Measurements from ENCODE around the gene TANC1.
A peak's percentile ranks its signal among the peaks of the same experiment; 100 is the strongest.

The TANC1 gene

DNA sequence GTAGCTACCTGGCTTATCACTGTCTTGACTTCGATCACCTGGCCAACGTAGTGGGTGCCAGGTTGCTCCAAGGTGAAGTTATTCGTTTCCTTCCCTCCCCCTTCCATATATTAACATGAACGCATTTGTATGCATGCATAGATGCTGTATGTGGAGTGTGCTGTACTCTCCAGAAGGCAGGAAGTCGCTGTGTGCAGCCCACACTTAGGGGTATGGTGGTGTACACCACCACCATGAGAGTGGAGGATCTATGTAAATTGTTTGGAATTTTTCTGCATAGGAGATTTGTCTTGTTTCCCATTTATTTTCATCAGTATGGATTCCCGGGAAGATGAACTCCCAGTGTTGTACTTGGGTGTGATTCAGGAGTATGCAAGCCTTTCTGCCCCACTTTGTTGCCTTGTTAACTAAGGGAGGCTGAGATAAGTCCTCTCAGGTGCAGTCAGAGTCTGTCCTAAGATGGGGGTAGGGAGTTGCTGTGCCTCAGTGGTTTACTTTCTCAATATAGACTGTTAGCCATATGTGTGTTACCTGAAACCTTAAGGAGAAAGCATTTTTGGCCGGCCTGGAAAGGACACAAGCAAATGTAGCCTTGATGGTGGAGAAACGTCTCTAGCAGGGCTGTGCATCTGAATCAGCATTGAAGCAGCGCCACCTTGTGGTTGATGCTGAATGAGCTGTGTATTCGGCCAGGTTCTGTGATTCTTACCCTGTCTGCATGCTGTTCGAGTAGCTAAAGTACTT, 149.8 kb downstream of the TANC1 start:
- peak; percentile 74 for DNase-seq (ENCODE audit: low spot score)

GRCh38 chr2:159118859-159119500, 150.5 kb downstream of the TANC1 start:
- no peak for DNase-seq (ENCODE audit: low spot score)

DNA sequence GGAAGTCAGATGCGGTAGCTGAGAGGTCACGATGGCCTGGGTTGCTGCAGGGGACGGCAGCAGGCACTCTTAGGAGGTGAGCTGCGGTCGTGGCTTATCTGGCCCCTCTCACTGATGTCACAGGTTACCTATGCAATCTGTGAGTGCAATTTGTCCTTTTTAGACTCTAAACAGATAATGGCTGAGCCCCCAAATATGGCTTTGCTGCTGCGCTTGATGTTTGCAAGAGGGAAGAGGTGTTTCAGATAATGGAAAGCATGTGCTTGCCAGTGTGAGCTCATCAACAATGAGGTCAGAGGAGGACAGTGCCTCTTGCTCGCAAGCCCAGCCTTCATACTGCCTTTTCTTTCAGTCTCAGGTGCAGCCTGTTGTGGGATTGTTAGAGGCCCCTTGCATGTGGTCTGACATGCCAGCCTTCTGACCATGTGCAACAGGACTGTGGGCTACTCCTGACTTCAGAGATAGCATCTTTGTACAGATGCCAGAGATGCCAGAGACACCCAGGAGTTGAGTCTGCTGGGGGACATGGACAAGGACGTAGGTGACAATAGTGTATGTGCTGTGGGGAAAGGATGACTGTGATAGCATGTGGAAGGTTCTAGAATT, 151.3 kb downstream of the TANC1 start:
- DNase-seq (ENCODE audit: low spot score): no peak

DNA sequence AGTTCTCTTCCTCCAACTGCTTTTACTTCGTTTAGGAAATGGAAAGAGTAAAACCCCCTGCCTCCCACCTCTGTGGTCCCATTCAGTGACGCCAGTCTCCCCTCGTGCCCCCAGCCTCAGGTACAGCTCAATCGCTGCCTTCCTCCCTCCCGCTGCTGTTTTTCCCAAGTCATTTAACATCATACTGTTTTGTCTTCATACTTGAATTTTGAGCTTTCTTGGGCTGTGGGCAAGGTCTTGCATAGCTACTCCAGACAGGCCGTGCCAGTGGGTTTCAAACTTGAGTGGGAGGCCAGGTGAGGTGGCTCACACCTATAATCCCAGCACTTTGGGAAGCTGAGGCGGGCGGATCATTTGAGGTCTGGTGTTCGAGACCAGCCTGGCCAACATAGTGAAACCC, 155.3 kb downstream of the TANC1 start:
- DNase-seq (ENCODE audit: low spot score): no peak

- DNase-seq (ENCODE audit: low spot score): no peak
These were observed 156.0 kb downstream of the TANC1 start for GRCh38 chr2:159124441-159124911.

GRCh38 chr2:159124931-159125467, 156.6 kb downstream of the TANC1 start:
- DNase-seq (ENCODE audit: low spot score): no peak

DNA sequence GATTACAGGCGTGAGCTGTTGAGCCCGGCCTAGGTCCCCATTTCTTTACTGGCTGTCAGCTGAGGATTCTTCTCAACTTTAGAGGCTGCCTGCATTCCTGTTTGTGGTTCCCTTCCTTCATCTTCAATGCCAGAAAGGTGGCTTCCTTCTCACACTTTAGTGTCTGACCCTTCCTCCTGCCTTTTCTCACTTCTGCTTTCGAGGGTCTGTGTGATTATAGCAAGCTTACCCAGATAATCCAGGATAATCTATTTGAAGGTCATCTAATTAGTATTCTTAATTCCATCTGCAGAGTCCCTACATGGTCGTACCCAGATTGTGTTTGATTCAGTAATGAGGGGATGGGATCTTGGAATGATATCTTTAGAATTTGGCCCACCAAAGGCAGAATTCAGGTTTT, 157.4 kb downstream of the TANC1 start:
- no peak for DNase-seq (ENCODE audit: low spot score)

DNA sequence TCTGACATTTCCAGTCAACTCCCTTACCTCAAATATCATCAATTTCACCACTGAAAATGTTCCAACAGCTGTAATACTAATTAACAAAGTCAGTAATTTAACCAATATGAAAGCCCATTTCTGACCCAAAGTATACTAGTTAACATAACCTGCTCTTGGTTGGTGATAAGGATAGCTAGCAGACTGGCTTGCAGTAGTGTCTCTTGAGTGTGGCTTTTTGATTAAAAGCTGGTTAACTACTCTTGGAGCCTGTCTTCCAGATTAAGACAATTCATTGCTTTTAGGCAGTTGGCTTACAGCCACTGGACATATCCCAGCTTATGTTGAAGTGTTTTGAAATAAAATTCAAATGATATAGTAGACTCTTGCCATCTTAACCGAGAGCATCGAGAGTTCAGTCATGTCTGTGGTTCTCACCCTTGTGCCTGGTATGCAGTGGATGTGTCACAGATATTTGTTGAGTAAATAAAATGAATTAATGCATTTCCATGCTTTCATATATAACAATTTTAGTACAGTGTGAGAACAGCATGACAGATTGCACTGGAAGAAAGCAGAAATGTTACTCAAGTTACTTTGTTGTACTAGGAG, 158.1 kb downstream of the TANC1 start:
- DNase-seq (ENCODE audit: low spot score): no peak

DNA sequence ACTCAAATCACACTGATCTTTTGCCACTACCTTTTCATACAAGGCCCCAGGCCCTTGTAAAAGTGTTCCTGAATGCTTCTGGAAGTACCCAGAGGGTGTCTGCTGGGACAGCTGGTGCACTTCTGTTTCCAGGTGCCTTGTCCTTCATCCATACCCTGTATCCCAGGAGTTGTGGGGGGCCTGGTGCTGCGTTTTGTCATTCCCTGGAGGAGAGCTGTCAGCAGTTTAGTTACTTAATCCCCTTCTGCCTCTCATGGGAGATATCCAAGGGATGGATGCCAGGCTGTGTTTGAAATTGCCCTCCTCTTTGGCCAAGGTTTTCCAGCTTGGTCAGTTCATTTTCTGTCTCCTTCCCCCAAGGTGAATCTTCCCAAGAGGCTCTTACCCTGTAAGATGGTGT, 159.8 kb downstream of the TANC1 start:
- no peak for DNase-seq (ENCODE audit: low spot score)

DNA sequence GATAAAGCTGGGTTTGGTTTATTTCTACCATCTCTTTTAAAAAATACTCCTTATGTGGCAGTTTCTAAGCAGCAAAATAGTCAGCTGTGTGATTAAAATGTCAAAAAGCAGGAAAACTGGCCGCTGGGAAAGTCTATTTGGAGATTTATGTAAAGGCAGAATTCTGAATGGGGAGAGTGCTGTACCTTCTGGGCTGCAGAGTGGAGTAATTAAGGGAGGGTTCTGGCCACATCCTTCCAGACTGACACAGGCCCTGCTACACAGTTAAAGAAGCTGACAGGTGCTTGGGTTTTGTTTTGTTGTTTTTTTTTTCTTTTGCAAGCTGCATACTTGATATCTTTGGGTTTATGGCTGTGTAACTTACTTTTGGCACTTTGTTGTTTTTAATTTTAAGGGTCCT, 160.8 kb downstream of the TANC1 start:
- no peak for DNase-seq (ENCODE audit: low spot score)

DNA sequence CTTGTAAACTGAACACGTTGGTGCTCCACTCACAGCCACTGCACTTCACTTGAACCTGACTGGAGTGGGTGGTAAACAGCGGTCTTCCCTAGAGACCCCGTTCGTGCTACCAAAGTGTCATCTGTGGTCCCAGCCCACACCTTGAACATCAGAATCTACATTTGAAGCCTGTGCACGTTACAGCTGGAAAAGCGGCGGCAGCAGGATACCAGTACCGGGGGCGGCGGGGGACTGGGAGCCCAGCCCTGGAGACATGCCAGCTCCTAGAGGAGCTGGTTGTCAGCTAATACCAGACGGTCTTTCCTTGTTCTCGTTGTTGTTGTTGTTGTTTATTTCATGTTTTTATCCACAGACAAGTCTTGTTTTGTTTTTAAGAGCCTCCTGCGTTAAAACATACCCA, 161.4 kb downstream of the TANC1 start:
- DNase-seq (ENCODE audit: low spot score): no peak

- no peak for DNase-seq (ENCODE audit: low spot score)
These were observed 161.9 kb downstream of the TANC1 start for GRCh38 chr2:159130302-159130701.

DNA sequence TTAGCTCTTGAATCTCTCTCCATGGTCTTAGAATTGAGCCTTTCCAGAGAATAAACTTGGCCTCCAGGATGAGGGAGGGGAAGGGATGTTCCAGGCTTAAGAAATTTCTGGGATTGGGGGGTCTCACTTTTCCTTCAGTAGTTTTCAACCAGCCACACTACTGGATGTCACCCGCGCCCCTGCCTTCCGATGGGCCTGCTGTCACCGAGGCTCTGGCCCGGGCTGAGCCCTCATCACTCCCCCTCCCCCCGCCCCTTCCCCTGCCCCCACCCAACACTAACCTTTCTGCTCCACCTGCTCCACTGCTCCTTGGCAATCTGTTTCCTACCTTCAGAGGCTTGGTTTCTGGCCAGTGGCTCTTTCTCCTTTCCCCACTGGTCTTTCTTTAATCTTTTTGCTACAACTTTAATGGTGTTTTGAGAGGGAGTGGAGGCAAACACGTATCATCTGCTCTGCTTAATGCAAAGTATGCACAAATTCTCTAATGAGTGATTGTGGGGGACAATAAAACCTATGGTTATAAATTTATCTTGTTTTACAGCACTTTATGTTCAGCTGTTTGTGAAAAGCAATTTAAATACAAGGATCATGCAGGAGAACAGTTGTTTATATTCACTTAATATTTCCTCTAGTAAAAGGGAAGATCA, 162.9 kb downstream of the TANC1 start:
- DNase-seq (ENCODE audit: low spot score): no peak

DNA sequence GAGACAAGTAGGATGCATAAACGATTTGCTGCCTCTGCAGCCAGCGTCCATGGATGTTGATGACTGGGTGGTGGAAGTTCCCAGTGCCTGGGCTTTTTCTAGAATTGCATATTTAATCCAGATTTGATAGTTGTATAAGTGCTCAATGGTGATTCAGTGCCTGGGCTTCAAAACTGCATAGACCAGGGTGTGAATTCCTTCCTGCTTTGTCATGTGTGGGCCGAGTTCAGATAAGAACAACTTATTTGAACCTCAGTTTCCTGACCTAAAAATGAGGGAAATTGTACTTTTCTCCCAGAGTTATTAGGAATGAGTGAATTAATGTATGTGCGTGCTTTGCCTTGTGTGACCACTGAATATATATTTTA, 163.5 kb downstream of the TANC1 start:
- DNase-seq (ENCODE audit: low spot score): no peak

- DNase-seq (ENCODE audit: low spot score): no peak
These were observed 165.4 kb downstream of the TANC1 start for GRCh38 chr2:159133797-159134196.

GRCh38 chr2:159134979-159135378, 166.5 kb downstream of the TANC1 start:
- no peak for DNase-seq (ENCODE audit: low spot score)

DNA sequence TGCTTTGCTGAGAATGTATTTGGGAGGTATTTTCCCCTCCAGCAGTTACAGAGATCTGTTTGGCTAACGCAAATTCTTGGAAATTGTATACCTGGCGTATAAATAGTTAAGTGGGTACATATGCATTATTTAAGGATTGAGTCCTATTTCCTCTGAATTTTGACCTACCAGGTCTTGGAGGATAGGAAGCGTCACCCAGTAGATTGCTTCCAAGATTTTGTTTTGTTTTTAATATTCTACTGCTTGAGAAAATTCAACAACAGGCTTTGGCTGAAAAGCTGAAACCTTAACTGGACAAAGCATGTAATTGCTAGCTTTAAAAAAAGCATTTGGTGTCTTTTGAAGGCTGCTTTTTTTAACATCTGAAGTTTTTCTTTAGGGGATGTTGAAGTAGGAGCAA, 168.0 kb downstream of the TANC1 start:
- DNase-seq (ENCODE audit: low spot score): no peak

GRCh38 chr2:159137511-159138241, 169.2 kb downstream of the TANC1 start:
- DNase-seq (ENCODE audit: low spot score): no peak

DNA sequence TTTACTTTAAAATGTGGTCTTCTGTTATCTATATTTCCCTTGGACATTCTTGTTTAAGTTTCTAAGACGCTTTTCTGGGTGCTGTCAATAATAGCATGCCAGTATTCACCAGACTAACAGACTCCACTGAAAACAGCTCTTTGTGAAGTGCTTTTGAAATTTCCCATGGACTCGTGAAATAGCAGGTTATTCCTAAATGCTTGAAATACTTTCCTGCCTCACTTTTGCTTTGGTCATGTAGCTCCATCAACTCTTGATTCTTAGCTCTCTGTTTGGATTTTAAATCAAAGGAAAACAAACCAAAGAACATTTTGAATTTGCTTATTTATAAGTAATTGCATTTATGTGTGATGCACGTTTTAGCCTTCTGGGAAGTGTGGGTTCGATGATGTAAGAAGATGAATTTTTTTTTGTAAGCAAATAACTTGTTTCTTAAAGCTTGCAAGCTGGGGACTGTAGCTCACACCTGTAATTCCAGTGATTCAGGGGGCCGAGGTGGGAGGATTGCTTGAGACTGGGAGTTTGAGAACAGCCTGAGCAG, 170.3 kb downstream of the TANC1 start:
- no peak for DNase-seq (ENCODE audit: low spot score)

GRCh38 chr2:159139216-159139933, 170.9 kb downstream of the TANC1 start:
- no peak for DNase-seq (ENCODE audit: low spot score)
